ENCODE data around the gene DCXR.

DNA sequence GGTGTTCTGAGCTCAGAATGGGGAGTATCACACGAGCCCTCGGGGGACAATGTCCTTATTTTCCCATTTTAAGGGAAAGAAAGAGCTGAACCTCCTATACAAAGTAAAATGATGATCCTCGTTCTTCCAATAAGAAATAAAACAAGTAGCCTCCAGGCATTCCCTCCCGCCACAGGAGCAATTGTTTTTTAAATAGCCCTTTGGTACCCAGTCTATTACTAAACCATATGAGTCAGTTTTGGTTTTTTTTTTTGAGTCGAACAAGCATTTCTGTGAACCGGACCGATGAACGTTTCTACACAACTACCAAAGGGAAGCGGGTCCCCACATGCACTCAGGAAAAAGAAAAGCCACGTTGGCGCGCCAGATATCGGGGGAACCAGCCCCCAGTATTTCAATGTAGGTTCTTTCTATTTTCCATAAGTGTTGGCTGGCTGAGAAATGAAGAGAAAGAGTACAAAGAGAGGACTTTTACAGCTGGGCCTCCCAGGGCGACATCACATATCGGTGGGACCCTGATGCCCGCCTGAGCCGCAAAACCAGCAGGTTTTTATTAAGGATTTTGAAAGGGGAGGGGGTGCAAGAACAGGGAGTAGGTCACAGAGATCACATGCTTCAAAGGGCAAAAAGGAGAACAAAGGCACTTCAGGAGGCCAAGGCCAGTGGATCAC lies 3.8 kb upstream of the DCXR start:
- TF ChIP-seq, protein P1, sequence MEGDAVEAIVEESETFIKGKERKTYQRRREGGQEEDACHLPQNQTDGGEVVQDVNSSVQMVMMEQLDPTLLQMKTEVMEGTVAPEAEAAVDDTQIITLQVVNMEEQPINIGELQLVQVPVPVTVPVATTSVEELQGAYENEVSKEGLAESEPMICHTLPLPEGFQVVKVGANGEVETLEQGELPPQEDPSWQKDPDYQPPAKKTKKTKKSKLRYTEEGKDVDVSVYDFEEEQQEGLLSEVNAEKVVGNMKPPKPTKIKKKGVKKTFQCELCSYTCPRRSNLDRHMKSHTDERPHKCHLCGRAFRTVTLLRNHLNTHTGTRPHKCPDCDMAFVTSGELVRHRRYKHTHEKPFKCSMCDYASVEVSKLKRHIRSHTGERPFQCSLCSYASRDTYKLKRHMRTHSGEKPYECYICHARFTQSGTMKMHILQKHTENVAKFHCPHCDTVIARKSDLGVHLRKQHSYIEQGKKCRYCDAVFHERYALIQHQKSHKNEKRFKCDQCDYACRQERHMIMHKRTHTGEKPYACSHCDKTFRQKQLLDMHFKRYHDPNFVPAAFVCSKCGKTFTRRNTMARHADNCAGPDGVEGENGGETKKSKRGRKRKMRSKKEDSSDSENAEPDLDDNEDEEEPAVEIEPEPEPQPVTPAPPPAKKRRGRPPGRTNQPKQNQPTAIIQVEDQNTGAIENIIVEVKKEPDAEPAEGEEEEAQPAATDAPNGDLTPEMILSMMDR (IDR thresholded peaks at IDR 0.05; ENCODE audit: insufficient read depth, low read depth, low read length) = no peak
- TF ChIP-seq EZH2 (IDR thresholded peaks at IDR 0.05; ENCODE audit: insufficient read depth, low read length) = no peak

All from astrocyte (in vitro differentiated cells and primary cell).